ENCODE results near the gene GALNS. TPM values are rescaled to one million over a fixed set of nuclear protein-coding genes. Genes with fewer than 3 reads are reported as not detected.

GALNS gene
- total and polyA plus RNA-seq, 2 of the 8 experiments (the other 6 are each of a cell fraction or from before 2014, with no cell fraction given) = 8.9 to 17.8 TPM

- H3K79me1 ChIP-seq (ENCODE audit: low read depth, low read length) = peaks cover 6% of the 10 kb centered on the region
- WGBS, 2 experiments (ENCODE audit: extremely low coverage in 1 of 2, insufficient coverage in 1 of 2, insufficient read length in 1 of 2, insufficient replicate concordance in 2 of 2, low coverage in 1 of 2, low lambda C conversion rate in 2 of 2, missing lambda C conversion rate in 1 of 2) = 89% methylated on average over 10 of the region's 12 CpGs; no CpG with 5 or more reads in 1 of the 2 experiments
- no peaks in the 10 kb centered on the region for H3K36me3 ChIP-seq (ENCODE audit: control insufficient read depth in 2 of 4, insufficient read depth in 4 of 4, low read length in 3 of 4)
- no peak overlapping the region for H4K5ac ChIP-seq (ENCODE audit: insufficient read length, low read depth, low read length)
- no peak overlapping the region for H3K56ac ChIP-seq (replicated peaks; ENCODE audit: insufficient read length, low read depth, low read length)
- H2AK5ac ChIP-seq (ENCODE audit: low read depth, low read length) = no peak overlapping the region
- no peak overlapping the region for H3K4ac ChIP-seq (replicated peaks; ENCODE audit: insufficient read length, low read depth, low read length)
- no peaks in the 10 kb centered on the region for H3K27me3 ChIP-seq (replicated peaks in 1 of 4; ENCODE audit: control insufficient read depth in 3 of 4, extremely low read depth in 1 of 4, insufficient read depth in 3 of 4, low read length in 3 of 4)
- H3K18ac ChIP-seq (ENCODE audit: extremely low read depth, low read length) = no peak overlapping the region; the same call in 1 of the 2 replicates
- peaks cover 2 to 4% of the 10 kb centered on the region in 2 experiments for H4K20me1 ChIP-seq (replicated peaks in 1 of 2; ENCODE audit: control insufficient read depth in 1 of 2, insufficient read depth in 2 of 2, low read length in 2 of 2)
- POLR2A ChIA-PET (ENCODE audit: partially characterized antibody) = interaction anchor here (0.7 to 1.8 kb wide), 8 partner anchors 8 to 45 kb away, joined by 3 to 10 read pairs (median 4); no protein-coding TSS in a partner anchor
- CTCF ChIA-PET (ENCODE audit: partially characterized antibody) = interaction anchor here (0.7 to 25.0 kb wide), 9 partner anchors 8 to 50 kb away, joined by 3 to 251 read pairs (median 6); no protein-coding TSS in a partner anchor
- no peak overlapping the region for H2AFZ ChIP-seq (ENCODE audit: low read length)
- peak overlapping the region; percentile 28; the same call in 1 of the 2 replicates for H4K8ac ChIP-seq (ENCODE audit: extremely low read depth, insufficient read depth, low read length)
- no peak overlapping the region for H2BK12ac ChIP-seq (ENCODE audit: low read depth, low read length)
- H3K4me3 ChIP-seq (ENCODE audit: extremely low read depth in 1 of 4, insufficient read depth in 2 of 4, low read depth in 3 of 4, low read length in 4 of 4) = no peak overlapping the region
- FAIRE-seq (no peak), DNase-seq (ENCODE audit: low read depth in 1 of 2, low spot score in 2 of 2) (no peak)
- no peak overlapping the region for H3K4me2 ChIP-seq (ENCODE audit: insufficient read depth in 1 of 2, low read depth in 2 of 2, low read length in 2 of 2)
- H3K79me2 ChIP-seq (ENCODE audit: control insufficient read depth in 1 of 2, insufficient read depth in 2 of 2, low read length in 2 of 2) = peaks cover 0 to 6% of the 10 kb centered on the region in 2 experiments; a peak in 1 of 4 replicates
- H2BK120ac ChIP-seq (replicated peaks; ENCODE audit: low read depth, low read length) = no peak overlapping the region
- H2BK20ac ChIP-seq (ENCODE audit: low read length) = peak overlapping the region; percentile 61; the same call in 1 of the 2 replicates
- H3K23me2 ChIP-seq (ENCODE audit: low read depth, low read length) = no peaks in the 10 kb centered on the region; the same call in 1 of the 2 replicates
- no peak overlapping the region for H3K9ac ChIP-seq (replicated peaks in 1 of 4; ENCODE audit: extremely low read depth in 1 of 4, low read depth in 3 of 4, low read length in 3 of 4)
- peak overlapping the region; percentile 53; the same call in 1 of the 2 replicates for H2BK15ac ChIP-seq (ENCODE audit: low read length)
- no peak overlapping the region for H3K14ac ChIP-seq (ENCODE audit: insufficient read length)
- no peak overlapping the region for H3K27ac ChIP-seq (ENCODE audit: low read depth, low read length)
- no peak overlapping the region for H3K23ac ChIP-seq (ENCODE audit: insufficient read length)
- peaks cover 10 to 57% (median 41%) of the 10 kb centered on the region in 4 experiments for H3K4me1 ChIP-seq (replicated peaks in 1 of 4; ENCODE audit: control insufficient read depth in 3 of 4, insufficient read depth in 4 of 4, low read length in 3 of 4)
- H4K91ac ChIP-seq (replicated peaks; ENCODE audit: insufficient read length, low read length) = peak overlapping the region; percentile 13
- H3K9me3 ChIP-seq (ENCODE audit: insufficient read depth in 2 of 2, low read depth in 1 of 2, low read length in 1 of 2) = no peaks in the 10 kb centered on the region
- no peak for TF ChIP-seq CHD2 (IDR thresholded peaks at IDR 0.05; ENCODE audit: low read length)
- TF ChIP-seq E2F6 (IDR thresholded peaks at IDR 0.05) = 0 out of 2 replicates have a peak, but pooled peaks have one; percentile 26
- H2BK5ac ChIP-seq (ENCODE audit: low read depth, low read length) = peak overlapping the region; percentile 60; the same call in 1 of the 2 replicates
Measured at GRCh38 chr16:88767546-88768070, 89.1 kb downstream of the GALNS start.
